OCI-LY7 (cell line): ENCODE data around the gene ARPC2. TPM values are rescaled to one million over a fixed set of nuclear protein-coding genes. Genes with fewer than 3 reads are reported as not detected.

Source experiments
- BruUV-seq: library from RNA; stranded (reverse); fragments of 400-500 nt; replicated peaks from 2 replicates; lab custom pipeline; 2021; lab: Mats Ljungman, UMichigan
- CTCF ChIA-PET: fragments of 300-600 bp; sonication (Branson Sonifier 250); formaldehyde crosslinking; loops from one replicate; lab custom pipeline; 2022; ENCODE audit warnings: antibody characterized with exemption; ENCODE audit not compliant: unreplicated experiment; lab: Charles Lee
- POLR2A ChIA-PET: fragments of 300-600 bp; sonication (Branson Sonifier 250); formaldehyde crosslinking; loops from one replicate; lab custom pipeline; 2022; ENCODE audit warnings: antibody characterized with exemption; lab: Charles Lee
- DNase-seq: peaks from one replicate; pipeline ENCODE4 v3.0.0-alpha.2; 2015; ENCODE audit warnings: low spot score
- H2AFZ ChIP-seq: fragments of 200-600 bp; sonication (generic), shearing (Covaris generic); 2 replicates; pipeline ENCODE4 v1.6.1; 2014; ENCODE audit warnings: mild to moderate bottlenecking, antibody characterized with exemption, low read length, moderate library complexity
- H3K27ac ChIP-seq: fragments of 200-600 bp; sonication (generic); 2 replicates; pipeline ENCODE4 v1.5.1; 2014; ENCODE audit warnings: mixed run types, low read depth, mild to moderate bottlenecking, moderate library complexity, low read length, inconsistent platforms; ENCODE audit not compliant: poor library complexity, severe bottlenecking
- H3K36me3 ChIP-seq: fragments of 200-600 bp; sonication (generic); 2 replicates; pipeline ENCODE4 v1.6.1; 2014; ENCODE audit warnings: mild to moderate bottlenecking, antibody characterized with exemption, low read length, moderate library complexity, mixed read lengths; ENCODE audit not compliant: insufficient read depth
- H3K4me1 ChIP-seq: fragments of 200-600 bp; sonication (generic); 2 replicates; pipeline ENCODE4 v1.5.1; 2014; ENCODE audit warnings: mild to moderate bottlenecking, low read length; ENCODE audit not compliant: insufficient read depth, poor library complexity, severe bottlenecking
- H3K4me2 ChIP-seq: fragments of 200-600 bp; sonication (generic); 2 replicates; pipeline ENCODE4 v1.6.1; 2014; ENCODE audit warnings: mild to moderate bottlenecking, low read length
- H3K4me3 ChIP-seq: fragments of 200-600 bp; sonication (generic); 2 replicates; pipeline ENCODE4 v1.5.1; 2014; ENCODE audit warnings: mild to moderate bottlenecking, low read depth, low read length; ENCODE audit not compliant: poor library complexity, severe bottlenecking
- H3K79me2 ChIP-seq: fragments of 200-600 bp; sonication (generic); 2 replicates; pipeline ENCODE4 v1.6.1; 2016; ENCODE audit warnings: low read depth, mild to moderate bottlenecking, low read length, moderate library complexity, mixed read lengths; ENCODE audit not compliant: insufficient read depth
- H3K9me2 ChIP-seq: fragments of 200-600 bp; sonication (generic); 2 replicates; pipeline ENCODE4 v1.6.1; 2016; ENCODE audit warnings: mild to moderate bottlenecking, low read length, mixed read lengths; ENCODE audit not compliant: insufficient read depth
- H3K9me3 ChIP-seq: fragments of 200-600 bp; sonication (generic); 2 replicates; pipeline ENCODE4 v1.6.1; 2014; ENCODE audit warnings: mild to moderate bottlenecking, mixed run types, low read length, mixed read lengths
- H4K20me1 ChIP-seq: fragments of 200-600 bp; sonication (generic); 2 replicates; pipeline ENCODE4 v1.6.1; 2014; ENCODE audit warnings: mild to moderate bottlenecking, antibody characterized with exemption, low read length, moderate library complexity, mixed read lengths; ENCODE audit not compliant: insufficient read depth
- CTCF ChIP-seq: fragments of 200-600 bp; sonication (generic); conservative IDR thresholded peaks from 2 replicates; pipeline ENCODE4 v1.5.1; 2014; ENCODE audit warnings: mild to moderate bottlenecking, antibody characterized with exemption, low read length, moderate library complexity, mixed read lengths
- EZH2phosphoT487 ChIP-seq: fragments of 200-600 bp; sonication (generic); IDR thresholded peaks from 2 replicates; pipeline ENCODE4 v1.6.1; 2018; ENCODE audit warnings: low read depth, borderline replicate concordance, mild to moderate bottlenecking, mixed run types, antibody characterized with exemption, low read length, moderate library complexity, mixed read lengths
- intact Hi-C: fragments of 100-400 bp; cut with micrococcal nuclease; formaldehyde crosslinking; loops from one replicate; pipeline ENCODE4 v1.10.0; 2022; ENCODE audit not compliant: unreplicated experiment
- total RNA-seq, 2 experiments: library from RNA; depleted of rRNA in 1 of 2; stranded (reverse); fragments of >200 nt in 1 of 2; shearing (Covaris generic) in 1 of 2; gene quantifications; 2 replicates each; pipeline ENCODE4 v1.2.3, GENCODE V29; 2014 to 2022

The ARPC2 gene
- total RNA-seq, 2 experiments from 2014 or later = 264 to 545 TPM

GRCh38 chr2:218281449-218281848, 64.5 kb downstream of the ARPC2 start:
- no TSS peak for BruUV-seq
- Histone ChIP-seq H3K79me2 (peaks cover 20% of the 10 kb centered on the region; the same call in 1 of the 2 replicates), H3K27ac (no peak overlapping the region), H2AFZ (no peak overlapping the region), H3K9me3 (no peaks in the 10 kb centered on the region), H4K20me1 (no peaks in the 10 kb centered on the region), H3K4me1 (peaks cover 17% of the 10 kb centered on the region), H3K9me2 (no peaks in the 10 kb centered on the region), H3K4me2 (no peak overlapping the region), H3K36me3 (peaks cover 63% of the 10 kb centered on the region), H3K4me3 (no peak overlapping the region)
- CTCF ChIA-PET = interaction anchor here (0.6 kb wide), 1 partner anchor 81 kb away, joined by 3 read pairs; no protein-coding TSS in a partner anchor
- POLR2A ChIA-PET = interaction anchor here (0.8 kb wide), 1 partner anchor 60 kb away, joined by 3 read pairs; no protein-coding TSS in a partner anchor
- DNase-seq = no peak
- no peak for TF ChIP-seq EZH2phosphoT487
- no peak for TF ChIP-seq CTCF
- intact Hi-C loops = no loop called here

GRCh38 chr2:218282173-218282991, 65.4 kb downstream of the ARPC2 start:
- peaks cover 26% of the 10 kb centered on the region for H3K4me1 ChIP-seq
- peaks cover 27% of the 10 kb centered on the region; the same call in 1 of the 2 replicates for H3K79me2 ChIP-seq
- BruUV-seq = no TSS peak
- CTCF ChIA-PET = interaction anchor here (0.6 to 1.0 kb wide), 2 partner anchors 9 to 80 kb away, joined by 3 read pairs; no protein-coding TSS in a partner anchor
- H3K4me2 ChIP-seq = no peak overlapping the region
- H3K27ac ChIP-seq = no peak overlapping the region
- no peak overlapping the region for H2AFZ ChIP-seq
- H3K9me2 ChIP-seq = no peaks in the 10 kb centered on the region
- H4K20me1 ChIP-seq = no peaks in the 10 kb centered on the region
- TF ChIP-seq CTCF (no peak), EZH2phosphoT487 (no peak)
- intact Hi-C loops = no loop called here
- POLR2A ChIA-PET = interaction anchor here (1.4 kb wide), 1 partner anchor 10 kb away, joined by 6 read pairs; no protein-coding TSS in a partner anchor
- no peak for DNase-seq
- H3K9me3 ChIP-seq = no peaks in the 10 kb centered on the region
- no peak overlapping the region for H3K4me3 ChIP-seq
- peaks cover 54% of the 10 kb centered on the region for H3K36me3 ChIP-seq
